Liver (tissue), 9 donors: ENCODE results near the gene SLC17A9. TPM values are rescaled to one million over a fixed set of nuclear protein-coding genes. Genes with fewer than 3 reads are reported as not detected.

ENCODE experiments used
- DNase-seq: peaks from one replicate; pipeline ENCODE4 v3.0.0-alpha.2; 2017; ENCODE audit warnings: low spot score
- H3K27ac ChIP-seq, 2 donors: one replicate each; pipeline ENCODE4 v1.7.0; 2013; ENCODE audit warnings: inconsistent platforms in 2 of 2, low read length in 2 of 2, control low read depth in 1 of 2, low read depth in 1 of 2, mild to moderate bottlenecking in 1 of 2
- H3K27me3 ChIP-seq, 4 donors: one replicate each; pipeline versions ENCODE4 v1.6.1 to v1.7.0; 2013; ENCODE audit warnings: low read length in 3 of 4, inconsistent platforms in 1 of 4, mild to moderate bottlenecking in 1 of 4, moderate library complexity in 1 of 4; ENCODE audit not compliant: control insufficient read depth in 4 of 4, insufficient read depth in 4 of 4
- H3K36me3 ChIP-seq, 4 donors: one replicate each; pipeline versions ENCODE4 v1.6.1 to v1.7.0; 2013; ENCODE audit warnings: low read length in 3 of 4, mild to moderate bottlenecking in 3 of 4, low read depth in 1 of 4, moderate library complexity in 1 of 4; ENCODE audit not compliant: control insufficient read depth in 4 of 4, insufficient read depth in 3 of 4
- H3K4me1 ChIP-seq, 4 donors: one replicate each; pipeline versions ENCODE4 v1.6.1 to v1.7.0; 2013; ENCODE audit warnings: low read length in 3 of 4, mild to moderate bottlenecking in 3 of 4, moderate library complexity in 1 of 4; ENCODE audit not compliant: control insufficient read depth in 4 of 4, insufficient read depth in 4 of 4
- H3K4me3 ChIP-seq, 3 donors: one replicate each; pipeline versions ENCODE4 v1.6.1 to v1.7.0; 2013; ENCODE audit warnings: low read length in 3 of 3, control low read depth in 1 of 3, low read depth in 1 of 3, mild to moderate bottlenecking in 1 of 3
- H3K9ac ChIP-seq, 2 donors: one replicate each; pipeline ENCODE4 v1.7.0; 2013; ENCODE audit warnings: low read length in 2 of 2, mild to moderate bottlenecking in 2 of 2, moderate library complexity in 2 of 2, control low read depth in 1 of 2, low read depth in 1 of 2
- H3K9me3 ChIP-seq, 4 donors: one replicate each; pipeline versions ENCODE4 v1.6.1 to v1.7.0; 2013; ENCODE audit warnings: low read length in 3 of 4; ENCODE audit not compliant: control insufficient read depth in 4 of 4
- ATF3 ChIP-seq: IDR thresholded peaks from 2 replicates; pipeline ENCODE4 v1.6.1; 2016; ENCODE audit warnings: antibody characterized with exemption
- CTCF ChIP-seq: fragments of 150-350 bp; IDR thresholded peaks from 2 replicates; pipeline ENCODE4 v1.5.1; 2017; ENCODE audit warnings: improper control_type of control experiment, low read depth, low read length; ENCODE audit not compliant: missing input control
- EGR1 ChIP-seq, 2 donors: IDR thresholded peaks; 2 replicates each; pipeline ENCODE4 v1.6.1; 2016 to 2018; ENCODE audit warnings: antibody characterized with exemption in 2 of 2, low read depth in 2 of 2
- FOXA1 ChIP-seq: IDR thresholded peaks from 2 replicates; pipeline ENCODE4 v1.6.1; 2016; ENCODE audit warnings: antibody characterized with exemption
- FOXA2 ChIP-seq: IDR thresholded peaks from 2 replicates; pipeline ENCODE4 v1.6.1; 2016; ENCODE audit warnings: antibody characterized with exemption
- GABPA ChIP-seq, 2 donors: IDR thresholded peaks in 1 of 2; conservative IDR thresholded peaks in 1 of 2; 2 replicates each; pipeline ENCODE4 v1.6.1; 2016; ENCODE audit warnings: antibody characterized with exemption in 2 of 2, mild to moderate bottlenecking in 1 of 2, moderate library complexity in 1 of 2
- HNF4A ChIP-seq, 2 donors: conservative IDR thresholded peaks; 2 replicates each; pipeline ENCODE4 v1.6.1; 2016; ENCODE audit warnings: antibody characterized with exemption in 2 of 2, mild to moderate bottlenecking in 2 of 2
- HNF4G ChIP-seq: IDR thresholded peaks from 2 replicates; pipeline ENCODE4 v1.6.1; 2016; ENCODE audit warnings: antibody characterized with exemption
- JUND ChIP-seq, 2 donors: IDR thresholded peaks; 2 replicates each; pipeline ENCODE4 v1.6.1; 2016; ENCODE audit warnings: antibody characterized with exemption in 2 of 2
- MAX ChIP-seq: IDR thresholded peaks from 2 replicates; pipeline ENCODE4 v1.6.1; 2016; ENCODE audit warnings: antibody characterized with exemption
- NR2F2 ChIP-seq: IDR thresholded peaks from 2 replicates; pipeline ENCODE4 v1.6.1; 2016; ENCODE audit warnings: antibody characterized with exemption
- RAD21 ChIP-seq, 2 donors: IDR thresholded peaks; 2 replicates each; pipeline ENCODE4 v1.6.1; 2016; ENCODE audit warnings: antibody characterized with exemption in 2 of 2, mild to moderate bottlenecking in 2 of 2
- REST ChIP-seq: IDR thresholded peaks from 2 replicates; pipeline ENCODE4 v1.6.1; 2016; ENCODE audit warnings: antibody characterized with exemption, mild to moderate bottlenecking
- RXRA ChIP-seq, 2 donors: IDR thresholded peaks; 2 replicates each; pipeline ENCODE4 v1.6.1; 2017 to 2018; ENCODE audit warnings: antibody characterized with exemption in 2 of 2, mild to moderate bottlenecking in 1 of 2
- SP1 ChIP-seq: IDR thresholded peaks from 2 replicates; pipeline ENCODE4 v1.6.1; 2018; ENCODE audit warnings: antibody characterized with exemption, mild to moderate bottlenecking
- TAF1 ChIP-seq: conservative IDR thresholded peaks from 2 replicates; pipeline ENCODE4 v1.6.1; 2016; ENCODE audit warnings: antibody characterized with exemption, mild to moderate bottlenecking
- YY1 ChIP-seq: IDR thresholded peaks from 2 replicates; pipeline ENCODE4 v1.6.1; 2016; ENCODE audit warnings: antibody characterized with exemption, mild to moderate bottlenecking
- ZBTB33 ChIP-seq: IDR thresholded peaks from 2 replicates; pipeline ENCODE4 v1.6.1; 2016; ENCODE audit warnings: antibody characterized with exemption
- WGBS: extraction: QIAGEN DNeasy Blood & Tissue Kit; methylation state at CpG from one replicate; pipeline ENCODE4 v1.1.7; 2013; 5-methylcytosine and 5-hydroxymethylcytosine counted together
- polyA plus RNA-seq, 2 donors: library from polyadenylated mRNA; stranded (reverse) in 1 of 2; unstranded in 1 of 2; fragments of 200-250 nt in 1 of 2; fragments of >200 nt in 1 of 2; fragmentation: Nextera tagmentation in 1 of 2; extraction: Ambion mirVana in 1 of 2; gene quantifications; one replicate each; pipeline versions ENCODE4 v1.2.1 to v1.2.3, GENCODE V29; 2013 to 2015
- total RNA-seq, 2 donors: library from RNA; depleted of rRNA; stranded (reverse); fragments of >200 nt; gene quantifications; one replicate each; pipeline ENCODE4 v1.2.3, GENCODE V29; 2014
- donor health status: healthy.
- donor health status: healthy.
- donor health status: healthy.
- donor health status: healthy.
- donor health status: healthy.

Gene SLC17A9
- total and polyA plus RNA-seq, 4 donors: 16.0 to 138 (median 64.6) TPM

- no peak for DNase-seq
- H3K27me3 ChIP-seq: peaks cover 3 to 14% (median 5%) of the 10 kb centered on the region in 4 donors
- peaks cover 0 to 4% (median under 1%) of the 10 kb centered on the region in 4 donors for H3K4me1 ChIP-seq
- H3K9ac ChIP-seq: no peak overlapping the region
- no peaks in the 10 kb centered on the region for H3K9me3 ChIP-seq
- no peak overlapping the region for H3K27ac ChIP-seq
- no peak overlapping the region for H3K4me3 ChIP-seq
- 15% methylated on average over 11 of the region's 11 CpGs for WGBS
- H3K36me3 ChIP-seq: no peaks in the 10 kb centered on the region
- no peak for TF ChIP-seq RAD21 (IDR thresholded peaks at IDR 0.05)
- TF ChIP-seq MAX: no peak
- TF ChIP-seq ATF3: no peak
- no peak for TF ChIP-seq ZBTB33
- TF ChIP-seq NR2F2: no peak
- TF ChIP-seq REST: no peak
- no peak for TF ChIP-seq TAF1
- TF ChIP-seq RXRA (IDR thresholded peaks at IDR 0.05): no peak
- no peak for TF ChIP-seq GABPA (IDR thresholded peaks at IDR 0.05 in 1 of 2, conservative IDR thresholded peaks at IDR 0.05 in 1 of 2)
- no peak for TF ChIP-seq FOXA1
- no peak for TF ChIP-seq CTCF
- TF ChIP-seq HNF4A (conservative IDR thresholded peaks at IDR 0.05): no peak
- TF ChIP-seq JUND (IDR thresholded peaks at IDR 0.05): no peak
- no peak for TF ChIP-seq FOXA2
- no peak for TF ChIP-seq SP1
- no peak for TF ChIP-seq HNF4G
- TF ChIP-seq EGR1 (IDR thresholded peaks at IDR 0.05; ENCODE audit: low read depth in 2 of 2): no peak
- TF ChIP-seq YY1: no peak
These were observed 62.2 kb downstream of the SLC17A9 start for GRCh38 chr20:63014710-63015109.
